Measurements from ENCODE around the gene PLCB4.
A peak's percentile ranks its signal among the peaks of the same experiment; 100 is the strongest.

PLCB4 gene

DNA sequence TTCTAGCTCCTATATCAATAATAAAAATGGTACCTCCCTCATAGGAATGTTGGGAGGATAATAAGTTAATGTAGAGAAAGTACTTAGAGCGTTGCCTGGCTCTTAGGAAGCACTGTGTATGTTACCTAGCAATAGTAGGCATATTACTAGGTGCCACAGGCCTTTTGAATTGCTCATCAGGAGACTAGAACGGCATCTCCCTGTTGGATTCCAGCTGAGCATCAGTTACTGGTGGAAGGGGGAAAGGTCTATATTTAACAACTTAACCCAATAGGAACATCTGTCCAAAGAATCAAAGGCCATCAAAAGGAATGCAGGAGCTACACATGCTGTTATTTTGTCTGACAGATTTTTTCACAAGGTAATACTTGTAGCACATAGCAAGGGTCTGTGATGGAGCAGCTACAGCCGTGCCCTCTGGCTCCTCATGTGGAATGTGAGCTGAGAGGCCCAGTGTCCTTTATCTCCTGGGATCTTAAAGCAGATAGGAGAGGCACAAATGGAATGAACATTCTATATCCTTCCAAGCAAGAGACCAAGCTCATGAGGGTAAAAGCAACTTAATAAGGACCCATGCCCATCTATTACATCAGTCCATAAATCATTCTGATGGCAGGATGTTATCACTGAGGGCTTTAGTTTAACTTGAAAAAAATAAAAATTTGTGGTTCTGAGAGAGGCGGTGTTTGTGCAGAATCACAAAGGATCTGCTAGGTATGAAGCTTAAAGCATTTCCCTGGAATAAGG, 260.6 kb downstream of the PLCB4 start:
- no peak for DNase-seq

DNA sequence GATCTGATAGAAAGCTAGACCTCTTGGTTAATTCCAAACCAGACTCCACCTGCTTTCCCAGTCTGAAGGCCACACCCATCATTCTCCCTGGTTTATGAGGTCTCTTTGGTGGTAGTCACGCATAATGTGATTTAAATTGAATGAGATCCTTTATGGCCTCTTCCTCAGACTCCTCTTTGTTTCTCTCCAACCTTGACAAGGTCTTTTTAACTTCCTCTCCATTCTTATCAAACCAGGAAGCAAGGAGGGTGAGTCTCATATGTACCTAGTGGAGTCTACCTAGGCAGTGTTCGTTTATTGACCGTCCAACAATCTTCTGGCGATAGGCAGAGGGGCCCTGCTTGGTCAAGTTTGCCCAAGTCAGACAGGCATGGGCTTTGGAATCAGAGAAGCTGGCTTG, 261.3 kb downstream of the PLCB4 start:
- no peak for DNase-seq

DNA sequence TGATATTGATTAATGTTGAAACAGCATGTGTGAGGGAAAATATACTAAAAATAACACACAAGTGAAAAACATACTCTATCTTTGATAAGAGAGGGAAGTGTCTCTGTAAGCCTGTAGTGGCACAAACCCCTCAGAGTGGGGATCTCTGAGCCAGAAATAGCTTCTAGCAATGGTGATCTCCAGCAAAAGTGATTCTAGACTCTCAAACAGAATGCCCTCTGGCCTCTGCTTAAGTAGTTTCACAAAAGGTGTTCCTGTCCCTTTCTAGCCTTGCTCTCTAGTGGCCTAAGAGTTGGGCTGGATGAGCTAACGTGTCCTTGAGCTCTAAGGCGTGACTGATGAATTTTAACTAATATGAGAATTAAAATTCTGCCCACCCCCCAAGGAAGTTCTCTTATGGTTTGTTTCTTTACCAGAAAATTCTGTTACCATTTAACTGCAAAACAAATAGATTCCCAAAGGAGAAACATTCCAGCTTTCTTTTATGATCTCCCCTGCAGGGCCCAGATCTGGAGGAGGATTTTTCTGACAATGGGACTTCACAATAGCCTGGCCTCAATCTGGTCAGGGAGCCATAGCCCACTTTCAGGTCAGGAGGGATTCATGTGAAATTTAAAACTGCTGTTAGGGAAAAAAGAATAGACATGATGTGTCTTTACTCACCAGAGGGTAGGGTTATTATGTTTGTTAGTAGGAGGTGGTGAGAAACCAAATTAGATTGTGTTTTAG, 263.0 kb downstream of the PLCB4 start:
- no peak for DNase-seq

DNA sequence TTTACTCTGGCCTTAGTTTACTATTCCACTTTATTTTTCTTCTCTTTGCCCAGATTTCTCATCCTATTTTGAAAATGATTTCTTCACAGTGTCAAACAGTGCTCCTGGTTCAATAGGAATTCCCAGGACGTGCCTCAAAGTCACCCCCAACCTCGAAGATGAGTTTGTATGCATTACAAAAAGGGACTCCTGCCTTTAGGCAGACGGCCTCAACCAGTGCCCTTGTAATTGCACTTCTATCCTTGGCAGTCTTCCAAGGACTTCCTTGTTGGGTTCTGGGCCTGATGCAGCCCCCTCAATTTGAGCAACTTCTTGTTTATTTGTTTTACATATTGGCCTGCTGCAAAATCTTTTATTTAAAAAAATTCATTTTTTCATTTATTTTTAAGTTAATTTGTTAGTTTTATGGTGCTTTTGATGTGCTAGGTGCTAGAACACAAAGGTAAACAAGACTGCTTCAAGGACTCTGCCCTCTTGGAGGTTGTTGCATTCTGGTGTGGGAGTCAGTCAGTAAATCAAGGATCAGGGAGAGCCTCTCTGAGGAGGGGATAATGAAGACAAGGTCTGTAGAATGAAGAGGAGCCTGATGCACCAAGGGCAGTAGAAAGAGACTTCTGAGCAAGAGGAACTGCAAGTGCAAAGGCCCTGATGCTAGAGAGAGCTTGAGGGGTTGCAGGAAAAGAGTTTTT, 264.0 kb downstream of the PLCB4 start:
- no peak for DNase-seq

DNA sequence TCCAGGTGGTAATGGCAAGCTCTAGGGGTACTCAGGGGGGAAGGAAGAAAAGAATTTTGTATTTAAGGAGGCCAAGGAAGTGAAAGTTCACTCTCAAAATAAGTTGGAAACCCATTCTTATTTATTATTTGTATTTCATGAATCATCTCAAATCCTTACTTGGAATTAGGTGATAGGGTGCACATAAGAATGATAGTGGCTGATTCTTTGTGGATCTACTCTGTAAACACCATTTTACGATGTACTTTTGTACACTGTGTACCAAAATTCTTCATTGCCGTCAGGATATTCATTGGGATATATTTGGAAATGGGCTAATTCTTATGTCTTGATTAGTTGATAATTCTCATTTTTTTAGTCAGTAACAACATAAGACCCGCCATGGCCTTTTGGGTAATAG, 266.0 kb downstream of the PLCB4 start:
- no peak for DNase-seq

DNA sequence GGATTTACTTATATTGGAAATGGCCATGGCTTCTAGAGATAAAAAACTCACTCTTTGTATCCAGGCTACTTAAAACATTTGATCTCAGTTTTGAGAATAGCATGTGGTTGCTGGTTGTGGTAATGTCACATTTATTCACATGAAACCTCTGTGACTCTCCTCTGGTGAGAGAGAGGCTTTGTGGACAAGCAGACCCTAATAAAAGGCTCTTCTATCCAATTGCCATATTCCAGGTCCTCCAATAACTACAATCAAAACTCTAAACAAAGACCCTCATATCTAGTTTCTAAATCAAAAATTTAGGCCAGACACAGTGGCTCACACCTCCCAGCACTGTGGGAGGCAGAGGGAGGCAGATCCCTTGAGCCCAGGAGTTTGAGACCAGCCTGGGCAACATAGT, 269.2 kb downstream of the PLCB4 start:
- DNase-seq = no peak

DNA sequence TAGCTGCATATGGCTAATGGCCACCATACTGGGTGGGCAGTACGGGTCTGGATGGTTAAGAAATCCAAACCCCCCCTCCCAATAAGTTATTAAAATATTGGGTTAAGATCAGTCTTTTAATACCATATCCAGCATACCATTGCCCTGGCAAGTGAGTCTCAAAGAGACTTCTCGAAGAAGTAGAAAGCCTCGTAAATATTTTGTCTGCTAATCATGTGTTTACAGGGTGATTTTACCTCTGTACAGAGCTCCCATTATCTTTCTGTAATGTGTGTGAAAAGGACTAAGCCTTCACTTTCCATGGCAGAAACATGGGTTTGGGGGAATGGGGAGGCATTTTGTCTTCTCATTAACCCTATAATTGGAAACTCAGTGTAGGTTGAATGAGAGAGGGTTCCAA, 270.8 kb downstream of the PLCB4 start:
- no peak for DNase-seq

DNA sequence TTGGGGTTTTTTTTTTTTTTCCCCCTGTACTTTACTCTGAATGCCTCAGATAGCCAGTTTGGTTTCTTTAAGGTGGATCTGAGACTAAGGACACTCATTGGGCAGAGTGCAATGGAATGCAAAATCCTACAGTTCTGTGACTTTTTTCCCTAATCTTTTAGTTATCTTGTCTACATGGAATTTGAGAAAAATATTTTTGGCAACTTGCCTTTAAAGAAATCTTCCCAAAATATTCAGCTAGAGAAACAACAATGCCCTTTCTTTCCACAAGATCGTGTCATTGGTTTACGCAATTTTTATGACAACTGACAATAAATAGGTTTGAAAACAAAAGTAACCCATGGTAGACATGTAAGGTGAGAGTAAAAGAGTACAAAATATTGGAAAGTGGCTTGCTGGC, 273.8 kb downstream of the PLCB4 start:
- peak; percentile 22 for DNase-seq

DNA sequence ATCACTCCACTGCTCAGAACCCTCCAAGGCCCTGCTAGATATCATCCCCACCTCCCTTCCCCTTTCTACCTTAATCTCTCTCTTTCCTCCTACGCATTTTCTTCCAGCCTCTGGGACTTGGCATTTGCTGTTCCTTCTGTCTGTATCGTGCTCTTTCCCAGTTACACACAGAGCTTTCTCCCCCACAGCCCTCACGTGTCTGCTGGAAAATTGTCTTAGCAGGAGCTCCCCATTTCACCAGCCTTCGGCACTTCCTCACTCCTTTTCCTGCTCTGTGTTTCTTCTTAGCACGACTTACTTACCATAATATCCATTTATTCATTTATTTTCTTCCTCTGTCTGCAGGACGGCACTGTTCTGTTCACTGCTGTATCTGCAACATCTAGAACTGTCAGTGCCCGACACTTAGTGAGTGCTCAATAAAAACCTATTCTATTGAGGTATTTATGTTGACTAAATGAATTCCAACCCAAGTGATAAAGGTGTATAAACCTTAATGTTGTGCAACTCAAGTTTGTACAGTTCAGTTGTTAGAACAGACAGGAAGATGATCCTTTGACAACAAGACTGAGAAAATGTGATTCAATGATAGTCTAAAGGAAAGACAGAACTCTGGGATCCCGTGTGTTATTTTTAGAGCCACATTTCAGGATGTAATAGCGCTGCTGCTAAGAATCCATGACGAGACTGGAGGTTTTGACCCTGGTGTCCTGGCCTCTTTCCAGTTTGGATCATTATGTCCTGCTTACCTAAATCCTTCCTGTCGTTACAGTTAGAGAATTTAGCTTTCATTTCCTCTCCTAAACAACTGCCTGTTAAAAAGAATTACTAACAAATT, 275.4 kb downstream of the PLCB4 start:
- peak; percentile 60 for DNase-seq

DNA sequence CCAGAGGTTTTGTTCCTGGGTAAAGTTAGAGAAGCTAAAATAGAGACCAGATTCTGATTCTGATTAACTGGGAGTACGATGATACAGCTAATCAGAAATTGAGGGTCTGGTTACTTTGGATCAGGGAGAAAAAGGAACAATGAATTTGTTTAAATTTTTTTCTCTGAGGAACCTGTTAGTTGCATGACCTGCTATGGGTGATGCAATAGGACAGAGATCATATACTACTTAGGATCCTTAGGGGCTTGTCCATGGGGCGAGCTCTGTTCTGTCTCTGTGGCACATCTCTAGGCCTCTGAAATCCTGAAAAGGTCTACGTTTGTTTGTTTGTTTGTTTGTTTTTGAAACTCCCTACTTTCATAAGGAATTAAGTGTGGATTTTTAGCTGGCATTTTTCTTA, 279.4 kb downstream of the PLCB4 start:
- no peak for DNase-seq

DNA sequence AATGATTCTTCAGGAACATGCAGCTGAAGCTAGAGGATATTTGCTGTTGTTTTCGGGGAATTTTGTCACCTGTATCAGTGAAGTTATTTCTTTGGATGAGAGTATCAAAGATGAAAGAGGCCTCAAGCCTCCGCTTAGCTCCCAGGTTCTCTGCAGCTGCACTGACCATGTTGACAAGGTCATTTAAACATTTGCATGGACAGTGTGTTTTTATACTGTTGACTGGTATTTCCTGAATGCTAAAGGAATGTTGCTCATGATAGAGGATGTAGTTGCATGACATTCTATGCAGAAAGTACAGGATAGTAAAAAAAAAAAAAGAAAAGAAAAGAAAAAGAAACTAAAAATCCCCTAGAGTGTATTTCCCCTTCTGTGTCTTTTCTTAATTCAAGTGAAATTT, 279.9 kb downstream of the PLCB4 start:
- peak; percentile 54 for DNase-seq

DNA sequence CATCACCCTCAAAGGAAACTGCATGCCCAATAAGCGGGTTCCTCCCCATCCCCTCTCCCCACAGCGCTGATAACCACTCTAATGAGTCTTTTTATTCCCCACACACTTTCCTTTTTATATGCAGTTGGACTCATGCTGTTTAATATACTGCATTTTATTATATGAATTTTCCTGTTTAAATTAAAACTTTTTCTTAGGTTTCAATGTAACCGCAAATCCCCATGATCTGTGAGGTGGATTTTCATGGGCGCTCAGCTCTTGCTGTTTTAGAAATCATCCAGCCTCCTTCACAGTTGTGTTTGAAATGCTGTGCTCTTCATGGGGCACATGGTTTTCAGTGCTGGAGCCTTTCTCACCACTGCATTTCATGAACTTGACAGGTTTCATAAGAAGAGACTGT, 280.4 kb downstream of the PLCB4 start:
- no peak for DNase-seq

DNA sequence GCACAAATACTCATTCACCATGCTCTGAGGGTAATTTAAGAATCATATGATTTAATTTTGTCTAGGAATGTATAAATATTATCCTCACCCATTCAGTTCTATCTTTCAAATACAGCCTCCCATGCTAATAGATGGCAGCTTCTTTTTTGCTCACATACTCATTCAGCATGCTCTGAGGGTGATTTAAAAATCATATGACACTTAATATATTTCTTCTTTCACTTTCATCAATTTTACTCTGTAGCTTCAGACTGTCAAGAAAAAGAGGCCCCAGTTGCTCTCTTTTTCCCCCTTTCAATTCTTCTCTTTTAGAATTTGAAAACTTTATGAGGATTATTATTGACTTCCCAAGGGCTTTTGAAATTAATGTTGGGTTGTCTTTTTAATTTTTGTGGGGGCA, 283.9 kb downstream of the PLCB4 start:
- DNase-seq = no peak

DNA sequence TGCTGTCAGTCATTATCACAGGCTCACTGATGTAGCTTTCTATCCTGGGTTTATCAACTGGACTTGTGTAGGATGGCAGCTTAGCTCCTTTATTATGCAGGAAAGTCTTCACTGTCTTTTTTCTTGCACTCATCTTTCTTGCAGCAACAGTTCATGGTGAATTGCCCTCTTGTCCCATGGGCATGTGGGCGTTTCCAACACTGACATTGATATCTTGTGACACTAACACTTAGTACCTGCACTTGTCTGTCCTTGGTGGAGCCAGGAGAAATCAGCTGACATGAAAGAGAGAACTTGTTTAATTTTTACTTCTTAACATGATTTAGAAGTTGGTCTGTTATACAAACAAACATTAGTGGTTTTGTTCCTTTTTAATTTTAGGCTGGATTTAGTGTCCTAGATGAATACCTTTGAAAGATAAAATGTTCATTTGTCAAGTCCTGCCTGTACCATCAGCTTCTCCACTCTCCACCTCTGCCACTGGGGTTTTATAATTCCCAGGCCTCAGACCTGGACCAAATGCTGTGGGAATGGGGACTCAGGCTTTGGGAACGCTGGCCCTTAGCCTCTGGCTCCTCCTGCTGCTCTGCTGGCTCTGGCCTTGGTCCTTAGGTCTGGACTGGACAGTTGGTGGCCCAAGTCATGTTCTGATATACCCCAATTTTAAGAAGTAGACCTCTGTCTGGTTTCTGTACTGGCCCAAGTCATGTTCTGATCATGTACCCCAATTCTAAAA, 284.5 kb downstream of the PLCB4 start:
- DNase-seq = no peak

DNA sequence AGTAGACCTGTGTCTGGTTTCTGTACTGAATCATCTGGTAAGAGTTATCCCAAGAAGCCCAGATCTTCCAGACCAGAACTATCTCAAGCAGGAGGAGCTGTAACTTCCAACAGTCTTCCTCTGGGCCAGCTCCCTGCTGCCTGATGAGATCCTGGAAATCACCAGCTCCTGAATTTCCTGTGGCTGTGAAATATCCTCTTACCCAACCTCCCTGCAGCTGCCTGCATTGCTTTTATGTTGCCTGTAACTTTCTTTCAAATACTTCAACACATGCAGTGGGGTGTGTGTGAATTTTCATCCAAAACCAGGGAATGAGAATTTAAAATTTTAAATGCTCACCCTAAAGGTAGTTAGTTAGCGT, 285.0 kb downstream of the PLCB4 start:
- no peak for DNase-seq

DNA sequence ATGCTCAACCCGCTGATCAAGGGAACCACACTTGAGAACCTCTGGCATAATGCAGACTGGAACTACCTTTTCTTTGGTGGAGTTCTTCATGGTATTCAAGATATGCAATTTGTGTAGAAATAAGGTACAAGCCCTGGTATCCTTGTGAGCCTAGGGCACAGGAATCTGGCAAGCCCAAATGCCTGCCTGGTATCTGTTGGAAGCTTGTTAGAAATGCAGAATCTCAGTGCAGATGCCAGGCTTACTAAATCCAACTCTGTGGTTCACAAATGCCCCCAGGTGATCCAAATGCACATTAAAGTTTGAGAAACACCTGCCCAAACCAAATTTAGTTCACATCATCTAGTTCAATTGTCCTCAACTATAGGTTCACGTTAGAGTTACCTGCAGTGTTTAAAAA, 285.7 kb downstream of the PLCB4 start:
- no peak for DNase-seq

DNA sequence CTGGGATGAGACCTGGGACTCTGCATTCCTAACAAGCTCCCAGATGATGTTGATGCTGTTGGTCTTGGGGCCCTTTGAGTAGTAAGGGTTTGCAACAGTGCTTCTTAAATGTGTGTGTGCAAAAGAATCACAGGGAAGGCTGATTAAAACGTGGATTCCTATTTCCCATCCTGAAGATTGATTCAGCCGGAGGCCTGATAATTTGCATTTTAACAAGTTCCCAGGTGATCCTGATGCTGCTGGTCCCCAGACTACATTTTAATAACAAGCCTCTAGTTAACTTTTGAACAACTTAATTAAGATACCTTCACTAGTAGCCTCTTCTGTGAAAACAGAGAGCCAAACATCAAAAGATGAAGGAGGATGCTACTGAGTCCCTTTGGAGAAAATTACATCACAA, 289.1 kb downstream of the PLCB4 start:
- no peak for DNase-seq

DNA sequence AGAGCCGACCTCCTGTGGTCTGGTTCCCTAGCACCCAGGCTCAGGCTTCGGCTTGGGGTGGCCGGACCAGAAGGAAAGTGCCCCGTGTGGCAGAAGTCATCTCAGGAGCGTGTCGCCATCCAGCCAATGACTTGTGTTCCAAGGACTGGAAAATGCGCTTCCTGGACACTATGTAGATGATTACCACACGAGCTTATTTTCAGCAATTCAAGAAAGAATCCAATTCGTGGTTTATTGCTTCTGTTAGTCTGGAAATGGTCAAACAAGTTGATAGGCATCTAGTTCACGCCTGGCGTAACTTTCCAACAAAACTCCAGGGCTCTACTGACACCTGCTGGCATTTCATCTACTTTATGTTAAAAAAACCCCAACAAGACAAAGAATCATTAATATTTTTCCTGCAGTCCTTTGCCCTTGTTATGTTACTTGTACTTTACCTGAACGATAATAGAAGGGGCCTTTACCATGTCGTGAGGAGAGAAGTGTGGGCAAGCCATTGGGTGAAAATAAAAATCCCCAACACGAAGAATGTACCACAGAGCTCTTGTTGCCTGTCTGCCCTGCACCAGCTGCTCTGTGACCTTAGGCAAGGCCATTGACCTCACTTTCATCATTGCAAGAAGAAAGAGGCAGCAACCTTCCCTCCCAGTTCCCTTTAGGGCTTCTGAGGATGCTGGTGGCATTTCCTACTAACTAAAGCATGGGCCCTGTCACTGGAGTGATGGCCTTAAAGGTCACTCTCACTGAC, 290.8 kb downstream of the PLCB4 start:
- DNase-seq = peak; percentile 65

DNA sequence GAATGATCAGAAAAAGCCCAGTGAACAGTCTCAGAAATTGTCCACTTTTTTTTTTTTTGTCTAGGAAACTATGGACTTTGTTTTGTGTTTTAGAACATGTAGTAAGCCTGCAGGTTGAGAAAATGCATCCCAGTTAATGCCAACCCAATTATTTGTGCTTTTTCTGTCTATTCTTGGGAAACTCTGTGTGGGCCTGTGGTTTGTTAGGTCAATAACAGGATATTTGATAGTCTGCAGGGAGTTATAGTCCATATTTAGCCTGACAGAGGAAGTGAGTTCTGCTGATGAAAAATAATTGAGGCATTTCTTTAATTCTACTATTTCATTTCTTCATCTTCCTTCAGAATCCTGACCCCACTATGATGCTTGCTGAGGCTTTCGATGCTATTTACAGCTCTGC, 291.5 kb downstream of the PLCB4 start:
- DNase-seq = peak; percentile 51

DNA sequence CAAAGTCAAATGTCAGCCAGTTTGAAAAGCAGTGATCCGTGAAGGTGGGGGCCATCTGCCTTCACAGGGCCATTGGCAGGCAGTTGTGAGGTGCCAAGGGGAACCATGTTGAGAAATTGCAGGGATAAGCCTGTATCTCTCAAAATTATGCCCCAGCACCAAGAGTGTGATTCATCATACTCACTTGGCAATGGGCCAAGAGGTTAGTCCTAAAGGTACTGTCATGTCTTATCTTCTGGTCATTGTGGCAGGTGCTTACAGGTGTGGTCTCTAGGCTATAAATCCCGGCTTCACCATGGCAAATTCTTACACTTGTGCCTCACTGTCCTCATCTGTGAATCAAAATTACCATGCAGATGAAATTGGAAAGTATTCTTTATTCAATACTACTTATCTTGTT, 294.8 kb downstream of the PLCB4 start:
- DNase-seq = no peak

DNA sequence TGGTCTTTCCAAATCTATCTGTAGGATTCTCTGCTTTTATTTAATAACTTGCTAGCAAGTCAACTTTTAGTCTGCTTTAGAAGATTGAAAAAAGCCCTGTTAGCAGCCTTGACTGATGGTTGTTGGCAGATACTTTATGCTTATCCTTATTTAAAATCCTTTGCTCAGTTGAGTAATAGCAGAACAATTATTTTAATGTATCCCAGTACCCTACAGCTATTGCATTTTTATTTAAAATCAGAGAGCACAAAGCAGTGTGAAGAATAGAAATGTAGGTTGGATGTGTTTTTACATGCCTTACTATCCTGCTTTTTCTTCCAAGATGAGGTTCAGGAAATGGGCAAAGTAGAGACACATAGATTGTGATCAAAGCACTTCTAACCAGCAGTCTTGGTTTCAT, 298.4 kb downstream of the PLCB4 start:
- no peak for DNase-seq

DNA sequence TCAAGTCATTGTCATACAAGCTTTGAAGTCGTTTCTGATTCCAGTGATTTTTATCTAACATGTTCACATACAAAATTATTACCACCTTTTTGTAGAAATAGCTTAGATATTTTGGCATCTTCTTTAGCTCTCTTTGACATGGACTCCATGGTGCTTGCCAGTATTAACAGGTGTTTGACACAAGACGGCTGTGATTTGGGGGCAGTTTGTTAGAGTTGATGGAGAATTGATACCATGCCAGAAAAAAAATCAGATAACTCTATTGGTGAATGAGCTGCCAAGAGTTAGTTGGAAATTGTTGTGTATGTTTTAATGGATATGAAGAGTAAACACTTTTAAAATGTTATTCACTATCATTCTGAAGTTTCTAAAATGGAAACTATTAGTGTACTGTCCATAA, 298.9 kb downstream of the PLCB4 start:
- DNase-seq = no peak
